Mucosa of gallbladder (tissue), 1 donor: ENCODE measurements around the gene SDSL. TPM values are rescaled to one million over a fixed set of nuclear protein-coding genes. Genes with fewer than 3 reads are reported as not detected.

Experiments
- DNase-seq: peaks from one replicate; pipeline ENCODE4 v3.0.0-alpha.2; 2020; ENCODE audit warnings: low spot score
- total RNA-seq: library from RNA; stranded (reverse); gene quantifications from one replicate; pipeline ENCODE4 v1.2.1, GENCODE V29; 2021
- donor health status: DM: no; HTN: no; CAD: no.

Gene SDSL
- total RNA-seq, 1 donor from 2014 or later: 23.2 TPM

DNA sequence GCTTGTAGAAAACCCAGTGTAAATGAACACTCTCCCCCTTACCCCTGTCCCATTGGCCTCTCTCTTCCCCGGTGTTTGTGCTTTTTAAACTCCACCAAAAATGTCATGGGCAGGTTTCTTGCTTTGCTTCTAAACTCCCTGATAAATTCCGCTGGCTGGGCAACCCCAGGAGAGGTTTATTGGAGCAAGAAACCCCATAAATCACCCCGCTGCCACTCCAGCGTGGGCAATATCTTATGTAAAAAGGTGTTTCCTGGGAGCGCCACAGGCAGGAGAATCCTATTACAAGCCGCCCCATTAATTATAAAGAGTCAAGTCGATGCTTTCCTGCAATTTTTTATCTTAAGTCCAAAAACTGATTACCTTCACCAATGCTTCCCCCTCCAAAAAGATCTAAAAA, 26.7 kb downstream of the SDSL start:
- no peak for DNase-seq

DNA sequence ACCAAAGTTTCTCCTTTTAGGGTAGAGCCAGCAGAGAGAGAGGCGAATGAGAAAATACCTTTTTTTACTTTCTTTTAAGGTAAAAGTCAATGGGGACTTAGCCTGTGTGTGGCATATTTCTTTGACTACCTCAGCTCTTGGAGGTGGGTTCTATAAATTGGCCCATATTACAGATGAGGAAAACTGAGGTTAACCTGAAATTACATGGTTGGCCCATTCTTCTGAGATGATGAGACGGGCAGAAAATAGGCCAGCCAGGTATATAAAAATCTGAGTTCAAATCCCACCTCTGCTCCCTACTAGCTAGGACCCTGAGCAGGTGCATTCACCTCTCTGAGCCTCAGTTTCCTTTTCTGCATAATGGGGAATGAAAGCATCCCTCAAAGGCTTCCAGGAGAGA, 27.1 kb downstream of the SDSL start:
- no peak for DNase-seq

DNA sequence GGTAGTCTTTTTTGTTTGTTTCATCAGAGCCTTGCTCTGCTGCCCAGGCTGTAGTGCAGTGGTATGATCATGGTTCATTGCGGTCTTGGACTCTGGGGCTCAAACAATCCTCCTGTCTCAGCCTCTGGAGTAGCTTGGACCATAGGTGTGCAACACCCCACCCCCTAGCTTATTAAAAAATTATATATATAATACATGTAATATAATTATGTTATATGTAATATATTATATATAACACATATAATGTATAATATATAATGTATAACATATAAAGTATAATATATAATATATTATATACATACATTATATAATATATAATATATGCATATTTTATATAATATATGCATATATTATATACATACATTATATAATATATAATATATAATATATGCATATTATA, 27.7 kb downstream of the SDSL start:
- no peak for DNase-seq

DNA sequence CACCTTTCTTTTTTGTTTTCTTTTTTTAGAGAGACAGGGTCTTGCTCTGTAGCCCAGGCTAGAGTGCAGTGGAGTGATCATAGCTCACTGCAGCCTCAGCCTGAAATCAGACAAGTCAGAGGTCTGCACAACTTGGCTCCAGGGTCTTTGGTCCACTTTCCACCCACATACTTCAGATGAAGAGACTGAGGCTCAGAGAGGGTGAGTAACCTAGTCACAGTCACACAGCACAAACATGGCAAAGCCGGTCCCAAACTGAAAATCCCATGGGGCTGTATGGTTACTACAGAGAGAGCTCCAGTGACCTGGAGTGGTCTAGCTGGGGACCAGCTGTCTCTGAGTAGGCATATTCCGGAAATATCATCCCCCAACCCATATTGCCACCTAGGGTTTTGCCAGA, 30.3 kb downstream of the SDSL start:
- DNase-seq: no peak

DNA sequence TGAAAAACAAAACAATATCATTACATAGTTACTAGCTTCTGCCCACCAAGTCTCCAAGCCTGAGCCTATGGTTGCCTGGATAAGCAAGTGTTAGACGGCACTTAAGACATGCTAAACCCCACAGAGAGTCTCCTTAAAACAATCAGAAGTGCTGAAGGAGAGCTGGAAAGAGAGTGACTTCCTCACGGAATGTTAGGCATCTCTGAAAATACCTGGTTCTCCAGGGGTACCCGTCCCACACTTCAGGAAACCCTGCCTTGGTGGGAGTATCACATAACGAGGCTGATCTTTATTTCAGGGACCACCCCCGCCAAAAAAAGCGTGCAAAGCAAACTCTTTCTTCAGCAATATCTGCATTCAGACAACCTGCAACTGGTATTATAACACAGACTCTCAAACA, 31.1 kb downstream of the SDSL start:
- DNase-seq: no peak

DNA sequence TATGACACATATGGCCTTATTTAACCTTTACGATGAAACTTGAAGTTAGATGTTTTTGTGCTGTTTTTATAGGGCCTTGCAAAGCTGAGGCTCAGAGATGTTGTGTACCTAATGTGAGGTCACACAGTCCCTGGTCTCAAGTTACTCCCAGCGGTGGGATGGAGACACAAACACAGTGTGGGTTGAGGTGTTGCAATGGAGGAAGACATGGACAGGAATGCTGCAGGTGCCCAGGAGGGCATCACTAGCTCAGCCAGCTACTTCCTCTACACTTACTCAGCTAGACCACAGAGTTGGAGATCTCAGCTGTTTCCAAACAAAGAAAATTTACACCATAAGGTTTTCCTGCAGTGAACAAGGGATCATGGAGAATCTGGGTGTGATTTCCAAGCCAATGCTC, 34.0 kb downstream of the SDSL start:
- DNase-seq: no peak

DNA sequence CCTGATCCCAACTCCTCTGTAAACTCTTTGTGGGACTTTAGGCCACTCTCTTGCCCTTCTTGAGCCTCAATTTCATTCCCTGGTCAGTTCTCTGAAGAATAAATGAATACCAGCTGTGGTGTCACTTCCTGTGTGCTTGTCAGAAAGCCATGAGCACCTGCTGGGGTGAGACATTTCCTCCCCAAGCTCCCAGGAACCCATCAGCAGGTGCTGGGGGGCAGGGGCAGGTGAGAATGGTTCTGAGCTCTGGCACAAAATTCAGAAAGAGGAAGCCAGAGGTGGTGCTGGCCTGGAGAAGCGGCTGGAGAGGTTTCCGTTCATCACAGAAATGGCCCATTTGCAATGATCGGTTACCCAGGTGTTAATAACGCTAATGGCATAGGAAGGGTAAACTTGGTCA, 34.6 kb downstream of the SDSL start:
- DNase-seq: no peak

GRCh38 chr12:113457185-113457584, 35.0 kb downstream of the SDSL start:
- DNase-seq: no peak

DNA sequence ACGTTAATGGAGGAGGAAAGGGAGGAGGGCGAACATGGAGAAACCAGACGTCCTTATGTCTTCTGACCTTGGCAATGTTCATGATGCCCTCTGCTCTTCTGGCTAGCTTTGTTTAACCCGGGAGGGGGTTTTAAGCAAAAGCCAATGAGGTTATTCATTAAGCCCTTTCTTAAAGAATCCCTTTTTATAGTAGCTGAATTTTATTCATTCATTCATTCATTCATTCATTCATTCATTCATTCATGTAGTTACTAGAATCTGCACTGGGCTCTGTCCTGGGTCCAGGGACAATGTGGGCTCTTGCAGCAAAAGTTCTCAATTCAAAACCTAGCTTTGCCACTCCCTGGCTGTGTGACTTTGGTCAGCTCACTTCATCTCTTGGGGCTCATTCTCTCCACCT, 35.5 kb downstream of the SDSL start:
- DNase-seq: no peak

DNA sequence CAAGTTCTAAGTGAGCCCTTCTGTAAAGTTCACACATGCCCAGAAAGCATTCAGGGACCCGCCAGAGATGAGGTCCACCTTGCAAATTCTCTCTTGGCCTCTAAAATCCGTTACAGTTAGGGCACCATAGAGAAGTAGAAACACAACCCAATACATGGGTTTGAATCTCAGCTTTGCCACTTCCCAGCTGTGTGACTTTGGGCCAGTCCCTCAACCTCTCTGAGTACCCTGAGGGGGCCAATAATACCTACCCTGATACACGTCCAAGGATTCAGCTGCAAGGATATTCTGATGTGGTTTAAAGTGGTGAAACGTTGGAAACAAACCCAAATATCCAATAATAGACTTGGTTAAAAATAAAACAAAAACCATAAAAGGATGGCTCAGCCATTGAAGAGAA, 37.8 kb downstream of the SDSL start:
- DNase-seq: no peak

DNA sequence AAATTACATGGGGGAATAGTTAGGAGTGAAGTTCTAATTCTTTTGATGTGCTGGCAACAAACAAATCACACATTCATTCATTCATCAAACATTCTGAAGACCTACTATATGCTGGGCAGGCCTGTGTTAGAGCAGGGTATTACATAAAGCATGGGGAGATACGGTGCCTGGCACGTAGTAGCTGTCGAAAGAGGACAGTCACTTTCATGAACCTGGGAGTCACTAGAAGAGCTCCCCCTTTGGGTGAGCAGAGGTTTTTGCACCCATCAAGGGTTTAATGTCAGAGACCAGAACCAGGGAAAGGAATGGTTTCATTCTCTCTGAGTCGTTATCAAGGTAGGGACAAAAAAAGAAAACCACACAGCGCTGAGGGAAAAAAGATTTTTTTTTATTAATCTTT, 39.5 kb downstream of the SDSL start:
- no peak for DNase-seq

GRCh38 chr12:113462117-113462774, 40.1 kb downstream of the SDSL start:
- DNase-seq: peak; percentile 78

- no peak for DNase-seq
These were observed 41.0 kb downstream of the SDSL start for GRCh38 chr12:113462998-113463745.

GRCh38 chr12:113463746-113464451, 41.7 kb downstream of the SDSL start:
- DNase-seq: no peak

DNA sequence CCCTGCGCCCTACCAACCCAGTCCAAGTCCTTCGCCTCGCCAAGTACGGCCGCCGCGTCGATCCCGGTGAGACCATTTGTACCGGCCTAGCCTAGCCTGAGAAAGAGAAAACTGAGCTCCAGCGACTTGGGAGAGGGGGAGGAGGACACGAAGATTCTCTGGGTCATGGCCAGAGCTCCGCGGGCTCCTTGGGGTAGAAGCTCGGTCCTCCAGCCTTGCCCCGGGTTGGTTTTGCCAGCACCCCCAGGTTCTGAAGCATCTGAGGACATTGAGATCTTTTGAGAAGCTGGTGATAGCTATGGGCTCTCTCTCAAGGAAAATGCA, 42.2 kb downstream of the SDSL start:
- no peak for DNase-seq

GRCh38 chr12:113464852-113465719, 42.9 kb downstream of the SDSL start:
- DNase-seq: no peak

GRCh38 chr12:113465808-113466453, 43.8 kb downstream of the SDSL start:
- no peak for DNase-seq

- DNase-seq: no peak
These were observed 44.4 kb downstream of the SDSL start for GRCh38 chr12:113466454-113467141.

GRCh38 chr12:113467142-113467501, 44.9 kb downstream of the SDSL start:
- DNase-seq: no peak

DNA sequence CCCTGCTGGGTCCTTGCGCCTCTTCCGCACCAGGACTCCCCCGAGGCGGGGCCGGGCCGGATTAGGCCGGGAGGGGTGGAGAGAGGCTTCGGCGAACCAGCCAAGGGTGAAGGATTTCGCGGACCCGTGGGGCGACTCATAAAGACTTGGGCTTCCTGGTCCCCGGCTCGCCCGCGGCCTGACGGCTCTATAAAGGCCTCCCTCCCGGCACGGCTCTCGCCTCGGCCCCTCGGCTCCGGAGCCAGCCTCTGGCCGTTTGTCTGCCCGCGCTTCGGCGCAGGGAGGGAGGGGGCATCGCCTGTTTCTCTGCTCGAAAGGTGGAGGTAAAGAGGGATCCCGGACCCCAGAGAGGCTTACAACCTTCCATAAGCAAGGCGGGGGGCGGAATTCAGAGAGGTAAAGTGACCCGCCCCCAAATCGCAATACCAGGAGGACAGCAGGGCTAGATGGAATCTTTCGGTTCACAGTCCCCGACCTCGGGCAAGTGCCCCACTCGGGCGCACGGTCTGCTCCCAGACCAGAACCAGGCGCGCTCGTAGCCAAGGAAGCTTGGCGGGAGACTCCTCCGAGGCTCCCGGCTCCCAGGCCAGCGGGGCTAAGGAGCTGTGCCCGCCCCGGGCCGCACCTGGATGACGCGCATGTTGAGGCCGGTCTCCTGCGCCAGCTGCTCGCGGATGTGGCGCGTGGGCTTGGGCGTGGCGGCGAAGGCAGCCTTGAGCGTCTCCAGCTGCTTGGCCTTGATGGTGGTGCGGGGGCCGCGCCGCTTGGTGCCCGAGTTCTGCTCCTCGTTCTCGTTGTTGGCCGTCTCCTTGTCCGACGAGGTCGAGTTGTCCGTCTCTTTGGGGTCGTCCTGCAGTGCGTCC, 45.6 kb downstream of the SDSL start:
- DNase-seq: no peak
